Nephron progenitor cell (in vitro differentiated cells): ENCODE measurements around the gene ACAP3.
A peak's percentile ranks its signal among the peaks of the same experiment; 100 is the strongest.

Source experiments
- DNase-seq: peaks from one replicate; pipeline ENCODE4 v3.0.0; 2021
- H3K27ac Mint-ChIP-seq: 2 replicates; pipeline ENCODE4 v1.8.0; 2021; ENCODE audit warnings: mild to moderate bottlenecking, moderate library complexity, mixed read lengths
- H3K27me3 Mint-ChIP-seq: 2 replicates; pipeline ENCODE4 v1.8.0; 2021; ENCODE audit warnings: mild to moderate bottlenecking, low read depth, mixed read lengths; ENCODE audit not compliant: poor library complexity
- H3K36me3 Mint-ChIP-seq: 2 replicates; pipeline ENCODE4 v1.8.0; 2021; ENCODE audit warnings: low read depth, mixed read lengths
- H3K4me1 Mint-ChIP-seq: 2 replicates; pipeline ENCODE4 v1.8.0; 2021; ENCODE audit warnings: mixed read lengths
- H3K4me3 Mint-ChIP-seq: 2 replicates; pipeline ENCODE4 v1.8.0; 2021; ENCODE audit warnings: mild to moderate bottlenecking, moderate library complexity, mixed read lengths
- H3K9me3 Mint-ChIP-seq: 2 replicates; pipeline ENCODE4 v1.8.0; 2021; ENCODE audit warnings: mild to moderate bottlenecking, moderate library complexity, mixed read lengths
- CTCF ChIP-seq: fragments of 200-600 bp; sonication (generic); IDR thresholded peaks from 2 replicates; pipeline ENCODE4 v1.5.0; 2021; ENCODE audit warnings: antibody characterized with exemption

The ACAP3 gene

GRCh38 chr1:1275836-1276235 is 31.9 kb downstream of the ACAP3 start:
- Mint-ChIP-seq H3K36me3 (no peaks in the 10 kb centered on the region), H3K27me3 (no peaks in the 10 kb centered on the region), H3K27ac (no peak overlapping the region), H3K4me1 (peaks cover 37% of the 10 kb centered on the region), H3K9me3 (no peaks in the 10 kb centered on the region), H3K4me3 (peak overlapping the region; percentile 15)
- DNase-seq = no peak
- no peak for TF ChIP-seq CTCF

- no peak for DNase-seq
- H3K4me3 Mint-ChIP-seq = peak overlapping the region; percentile 80
- H3K27me3 Mint-ChIP-seq = peaks cover 3% of the 10 kb centered on the region
- H3K9me3 Mint-ChIP-seq = no peaks in the 10 kb centered on the region
- H3K36me3 Mint-ChIP-seq = peaks cover 7% of the 10 kb centered on the region
- no peak overlapping the region for H3K27ac Mint-ChIP-seq
- H3K4me1 Mint-ChIP-seq = peaks cover 45% of the 10 kb centered on the region
- no peak for TF ChIP-seq CTCF
Measured at GRCh38 chr1:1274931-1275431, 32.7 kb downstream of the ACAP3 start.

GRCh38 chr1:1274299-1274930 is 33.3 kb downstream of the ACAP3 start:
- Mint-ChIP-seq H3K9me3 (no peaks in the 10 kb centered on the region), H3K27me3 (peaks cover 3% of the 10 kb centered on the region), H3K4me3 (peak overlapping the region; percentile 80), H3K36me3 (peaks cover 10% of the 10 kb centered on the region), H3K27ac (no peak overlapping the region), H3K4me1 (peaks cover 49% of the 10 kb centered on the region)
- no peak for DNase-seq
- no peak for TF ChIP-seq CTCF

- H3K27me3 Mint-ChIP-seq = peaks cover 3% of the 10 kb centered on the region
- no peak within 1 kb of the TSS for H3K27ac Mint-ChIP-seq
- no peaks in the 10 kb centered on the region for H3K9me3 Mint-ChIP-seq
- peaks cover 10% of the 10 kb centered on the region for H3K36me3 Mint-ChIP-seq
- H3K4me1 Mint-ChIP-seq = peaks cover 49% of the 10 kb centered on the region
- no peak for TF ChIP-seq CTCF
- DNase-seq = peak; percentile 95
- peak within 1 kb of the TSS; percentile 88 for H3K4me3 Mint-ChIP-seq
Measured at GRCh38 chr1:1273512-1274298, 34.0 kb downstream of the ACAP3 start, which contains the start of gene UBE2J2. Gene UBE2J2, minus strand, starts transcription at chr1:1273854. Its CDS starts 5,862 bp downstream, at chr1:1267992.

- H3K9me3 Mint-ChIP-seq = no peaks in the 10 kb centered on the region
- H3K27ac Mint-ChIP-seq = no peak overlapping the region
- TF ChIP-seq CTCF = no peak
- peaks cover 3% of the 10 kb centered on the region for H3K27me3 Mint-ChIP-seq
- DNase-seq = peak; percentile 38
- peak overlapping the region; percentile 88 for H3K4me3 Mint-ChIP-seq
- H3K36me3 Mint-ChIP-seq = peaks cover 11% of the 10 kb centered on the region
- H3K4me1 Mint-ChIP-seq = peaks cover 49% of the 10 kb centered on the region
Measured at GRCh38 chr1:1273209-1273511, 34.6 kb downstream of the ACAP3 start.
